Measurements from ENCODE around the gene UNC13A.

- TF ChIP-seq, protein P1, sequence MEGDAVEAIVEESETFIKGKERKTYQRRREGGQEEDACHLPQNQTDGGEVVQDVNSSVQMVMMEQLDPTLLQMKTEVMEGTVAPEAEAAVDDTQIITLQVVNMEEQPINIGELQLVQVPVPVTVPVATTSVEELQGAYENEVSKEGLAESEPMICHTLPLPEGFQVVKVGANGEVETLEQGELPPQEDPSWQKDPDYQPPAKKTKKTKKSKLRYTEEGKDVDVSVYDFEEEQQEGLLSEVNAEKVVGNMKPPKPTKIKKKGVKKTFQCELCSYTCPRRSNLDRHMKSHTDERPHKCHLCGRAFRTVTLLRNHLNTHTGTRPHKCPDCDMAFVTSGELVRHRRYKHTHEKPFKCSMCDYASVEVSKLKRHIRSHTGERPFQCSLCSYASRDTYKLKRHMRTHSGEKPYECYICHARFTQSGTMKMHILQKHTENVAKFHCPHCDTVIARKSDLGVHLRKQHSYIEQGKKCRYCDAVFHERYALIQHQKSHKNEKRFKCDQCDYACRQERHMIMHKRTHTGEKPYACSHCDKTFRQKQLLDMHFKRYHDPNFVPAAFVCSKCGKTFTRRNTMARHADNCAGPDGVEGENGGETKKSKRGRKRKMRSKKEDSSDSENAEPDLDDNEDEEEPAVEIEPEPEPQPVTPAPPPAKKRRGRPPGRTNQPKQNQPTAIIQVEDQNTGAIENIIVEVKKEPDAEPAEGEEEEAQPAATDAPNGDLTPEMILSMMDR (IDR thresholded peaks at IDR 0.05), result no peak
- TF ChIP-seq ZFX (IDR thresholded peaks at IDR 0.05; ENCODE audit: borderline replicate concordance), result no peak
Measured at GRCh38 chr19:17581211-17581874, 106.8 kb downstream of the UNC13A start.

All from 22Rv1 (cell line).